Left ventricle myocardium inferior (tissue), 1 donor: Measurements from ENCODE around the gene PIK3CB. TPM values are rescaled to one million over a fixed set of nuclear protein-coding genes. Genes with fewer than 3 reads are reported as not detected.

Experiments
- DNase-seq: peaks from one replicate; pipeline ENCODE4 v3.0.0-alpha.2; 2020
- H3K27ac ChIP-seq: fragments of 200-600 bp; replicated peaks from 2 replicates; pipeline ENCODE4 v1.8.0; 2021
- H3K27me3 ChIP-seq: fragments of 200-600 bp; 2 replicates; pipeline ENCODE4 v1.8.0; 2021; ENCODE audit warnings: low read depth
- H3K36me3 ChIP-seq: fragments of 200-600 bp; 2 replicates; pipeline ENCODE4 v1.8.0; 2021
- H3K4me1 ChIP-seq: fragments of 200-600 bp; 2 replicates; pipeline ENCODE4 v1.8.0; 2021
- H3K4me3 ChIP-seq: fragments of 200-600 bp; 2 replicates; pipeline ENCODE4 v1.8.0; 2021; ENCODE audit warnings: mild to moderate bottlenecking, moderate library complexity
- H3K9me3 ChIP-seq: fragments of 200-600 bp; replicated peaks from 2 replicates; pipeline ENCODE4 v1.8.0; 2021
- CTCF ChIP-seq: fragments of 200-600 bp; IDR thresholded peaks from 2 replicates; pipeline ENCODE4 v1.8.0; 2021; ENCODE audit warnings: antibody characterized with exemption, mild to moderate bottlenecking, borderline replicate concordance
- intact Hi-C: fragments of 100-400 bp; cut with micrococcal nuclease; formaldehyde crosslinking; loops from one replicate; pipeline ENCODE4 v1.11.0; 2022
- total RNA-seq: library from RNA; stranded (reverse); fragmentation: NEBNext Ultra II Directional; extraction: Animal tissue kit (Norgen Biotek cat#: 25700); gene quantifications from one replicate; pipeline ENCODE4 v1.2.1, GENCODE V29; 2021
- donor health status: DM: no; HTN: yes; CAD: no; lungs with severe emphysema.

PIK3CB gene
- total RNA-seq, 1 donor from 2014 or later: 31.5 TPM

- no peak for TF ChIP-seq CTCF
- no peak overlapping the region for H3K4me3 ChIP-seq
- intact Hi-C loops: no loop called here
- peaks cover 20% of the 10 kb centered on the region for H3K4me1 ChIP-seq
- peaks cover 53% of the 10 kb centered on the region for H3K36me3 ChIP-seq
- no peak overlapping the region for H3K27ac ChIP-seq
- H3K27me3 ChIP-seq: no peaks in the 10 kb centered on the region
- peaks cover 25% of the 10 kb centered on the region for H3K9me3 ChIP-seq
- DNase-seq: no peak
Observed at GRCh38 chr3:138673641-138674530, 160.8 kb downstream of the PIK3CB start.

- H3K4me1 ChIP-seq: peaks cover 20% of the 10 kb centered on the region
- no peak overlapping the region for H3K4me3 ChIP-seq
- H3K27ac ChIP-seq: no peak overlapping the region
- no peaks in the 10 kb centered on the region for H3K27me3 ChIP-seq
- peaks cover 9% of the 10 kb centered on the region for H3K9me3 ChIP-seq
- intact Hi-C loops: no loop called here
- no peak for TF ChIP-seq CTCF
- peaks cover 34% of the 10 kb centered on the region for H3K36me3 ChIP-seq
- DNase-seq: no peak
Observed at GRCh38 chr3:138670407-138670806, 164.3 kb downstream of the PIK3CB start.

GRCh38 chr3:138668107-138668506 is 166.6 kb downstream of the PIK3CB start:
- no peak overlapping the region for H3K4me3 ChIP-seq
- no peak overlapping the region for H3K27ac ChIP-seq
- DNase-seq: no peak
- H3K27me3 ChIP-seq: no peaks in the 10 kb centered on the region
- H3K4me1 ChIP-seq: peaks cover 17% of the 10 kb centered on the region
- no peaks in the 10 kb centered on the region for H3K9me3 ChIP-seq
- H3K36me3 ChIP-seq: peaks cover 41% of the 10 kb centered on the region
- no peak for TF ChIP-seq CTCF
- intact Hi-C loops: no loop called here

- H3K9me3 ChIP-seq: no peaks in the 10 kb centered on the region
- H3K36me3 ChIP-seq: peaks cover 68% of the 10 kb centered on the region
- DNase-seq: no peak
- TF ChIP-seq CTCF: no peak
- H3K27ac ChIP-seq: no peak overlapping the region
- H3K27me3 ChIP-seq: no peaks in the 10 kb centered on the region
- intact Hi-C loops: no loop called here
- H3K4me1 ChIP-seq: no peaks in the 10 kb centered on the region
- H3K4me3 ChIP-seq: no peak overlapping the region
Observed at GRCh38 chr3:138657508-138657907, 177.2 kb downstream of the PIK3CB start.

- Histone ChIP-seq H3K4me3 (no peak overlapping the region), H3K4me1 (no peaks in the 10 kb centered on the region), H3K9me3 (peaks cover under 1% of the 10 kb centered on the region), H3K36me3 (peaks cover 93% of the 10 kb centered on the region), H3K27ac (no peak overlapping the region), H3K27me3 (no peaks in the 10 kb centered on the region)
- TF ChIP-seq CTCF: no peak
- DNase-seq: no peak
- intact Hi-C loops: no loop called here
Observed at GRCh38 chr3:138653567-138653966, 181.2 kb downstream of the PIK3CB start.
